Keratinocyte (primary cell): Measurements from ENCODE around the gene ABHD8.

Source experiments
- CTCF ChIP-seq, 3 experiments: IDR thresholded peaks in 1 of 3; conservative IDR thresholded peaks in 1 of 3; optimal IDR thresholded peaks in 1 of 3; 2 replicates in 2 of 3; 3 replicates in 1 of 3; pipeline versions ENCODE3 to v1.5.1; 2011; ENCODE audit warnings: low read length in 3 of 3, mild to moderate bottlenecking in 3 of 3, moderate library complexity in 2 of 3, control low read depth in 1 of 3, inconsistent platforms in 1 of 3; ENCODE audit not compliant: insufficient read depth in 2 of 3; ENCODE audit errors: extremely low read depth in 1 of 3
- EZH2 ChIP-seq: IDR thresholded peaks from one replicate; pipeline ENCODE4 v1.6.1; 2012; ENCODE audit warnings: inconsistent platforms, mild to moderate bottlenecking, low read length, moderate library complexity

GRCh38 chr19:17264641-17264979 is 38.6 kb downstream of the ABHD8 start, which contains the start of gene USHBP1:
- TF ChIP-seq CTCF (optimal IDR thresholded peaks at IDR 0.05 in 1 of 3, IDR thresholded peaks at IDR 0.05 in 1 of 3, conservative IDR thresholded peaks at IDR 0.05 in 1 of 3; ENCODE audit: extremely low read depth in 1 of 3, insufficient read depth in 2 of 3, low read length in 3 of 3) (no peak), EZH2 (no peak)
